AG04449 (cell line): ENCODE data around the gene ASCL2.
"Not testable (repeated sequence)": the region's sequence is repeated elsewhere in the genome, so short reads cannot be mapped to it uniquely, and the experiment has no call there.

Experiments
- CTCF ChIA-PET: fragments of 350-600 bp; formaldehyde crosslinking; extraction: SDS; loops from one replicate; lab custom pipeline; 2021; ENCODE audit warnings: antibody characterized with exemption; lab: Yijun Ruan, JAX
- POLR2A ChIA-PET: fragments of 400-600, 350-600 bp; formaldehyde crosslinking; extraction: SDS; loops from one replicate; lab custom pipeline; 2020; ENCODE audit warnings: antibody characterized with exemption, inconsistent platforms; lab: Yijun Ruan, JAX
- DNase-seq: peaks from one replicate; pipeline ENCODE4 v3.0.0-alpha.2; 2010; ENCODE audit warnings: low read depth, low spot score
- H3K4me3 ChIP-seq: 2 replicates; pipeline ENCODE4 v1.5.1; 2011; ENCODE audit warnings: low read depth, mild to moderate bottlenecking, control low read depth, low read length
- TF ChIP-seq, protein P1 (sequence below): IDR thresholded peaks from one replicate; pipeline ENCODE4 v1.5.1; 2011; ENCODE audit warnings: mild to moderate bottlenecking, moderate library complexity, low read length, control low read depth, inconsistent platforms; ENCODE audit not compliant: insufficient read depth; ENCODE audit errors: missing control alignments

ASCL2 gene

DNA sequence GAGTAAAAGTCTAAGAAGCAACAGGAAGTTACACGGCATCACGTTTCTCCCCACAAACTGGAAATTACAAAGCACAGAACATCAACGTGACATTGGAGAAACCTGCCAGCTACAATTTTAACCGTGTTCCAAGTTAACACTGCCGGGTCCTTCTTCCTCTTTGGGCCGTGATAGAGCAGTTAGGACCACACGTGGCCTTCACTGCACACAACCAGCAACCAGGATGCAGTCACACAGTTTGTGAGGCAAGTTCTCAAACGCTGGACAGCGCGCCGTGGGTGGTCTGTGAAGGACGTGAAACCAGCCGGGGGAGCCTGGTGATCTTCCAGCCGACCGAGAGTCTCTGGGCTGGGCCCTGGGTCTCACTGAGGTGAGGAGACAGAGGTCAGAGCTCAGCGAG, 16.7 kb upstream of the ASCL2 start:
- ChIA-PET POLR2A (no interaction called here), CTCF (interaction anchor here (1.5 kb wide), 1 partner anchor 133 kb away, joined by 7 read pairs; no protein-coding TSS in a partner anchor)
- H3K4me3 ChIP-seq, result no peak overlapping the region
- TF ChIP-seq, protein P1, sequence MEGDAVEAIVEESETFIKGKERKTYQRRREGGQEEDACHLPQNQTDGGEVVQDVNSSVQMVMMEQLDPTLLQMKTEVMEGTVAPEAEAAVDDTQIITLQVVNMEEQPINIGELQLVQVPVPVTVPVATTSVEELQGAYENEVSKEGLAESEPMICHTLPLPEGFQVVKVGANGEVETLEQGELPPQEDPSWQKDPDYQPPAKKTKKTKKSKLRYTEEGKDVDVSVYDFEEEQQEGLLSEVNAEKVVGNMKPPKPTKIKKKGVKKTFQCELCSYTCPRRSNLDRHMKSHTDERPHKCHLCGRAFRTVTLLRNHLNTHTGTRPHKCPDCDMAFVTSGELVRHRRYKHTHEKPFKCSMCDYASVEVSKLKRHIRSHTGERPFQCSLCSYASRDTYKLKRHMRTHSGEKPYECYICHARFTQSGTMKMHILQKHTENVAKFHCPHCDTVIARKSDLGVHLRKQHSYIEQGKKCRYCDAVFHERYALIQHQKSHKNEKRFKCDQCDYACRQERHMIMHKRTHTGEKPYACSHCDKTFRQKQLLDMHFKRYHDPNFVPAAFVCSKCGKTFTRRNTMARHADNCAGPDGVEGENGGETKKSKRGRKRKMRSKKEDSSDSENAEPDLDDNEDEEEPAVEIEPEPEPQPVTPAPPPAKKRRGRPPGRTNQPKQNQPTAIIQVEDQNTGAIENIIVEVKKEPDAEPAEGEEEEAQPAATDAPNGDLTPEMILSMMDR, result no peak
- no peak for DNase-seq

DNA sequence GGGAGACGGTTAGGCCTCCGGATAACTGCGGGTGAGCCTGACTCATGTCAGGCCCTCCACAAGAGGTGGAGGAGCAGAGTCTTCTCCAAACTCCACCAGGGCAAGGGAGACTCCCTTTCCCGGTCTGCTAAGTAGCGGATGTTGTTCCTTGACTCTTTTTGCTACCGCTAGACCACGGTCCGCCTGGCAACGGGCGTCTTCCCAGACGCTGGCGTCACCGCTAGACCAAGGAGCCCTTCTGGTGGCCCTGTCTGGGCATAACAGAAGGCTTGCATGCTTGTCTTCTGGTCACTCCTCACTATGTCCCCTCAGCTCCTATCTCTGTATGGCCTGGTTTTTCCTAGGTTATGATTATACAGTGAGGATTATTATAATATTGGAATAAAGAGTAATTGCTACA, 16.0 kb upstream of the ASCL2 start:
- H3K4me3 ChIP-seq, CTCF ChIA-PET: not testable (repeated sequence)

GRCh38 chr11:2280208-2280607, 9.8 kb upstream of the ASCL2 start:
- no peak overlapping the region for H3K4me3 ChIP-seq
- CTCF ChIA-PET, result interaction anchor here (1.3 kb wide), 1 partner anchor 140 kb away, joined by 5 read pairs; no protein-coding TSS in a partner anchor
- POLR2A ChIA-PET, result no interaction called here
- TF ChIP-seq, protein P1, result no peak
- DNase-seq, result no peak

More for the DNA sequence above, 16.0 kb upstream of the ASCL2 start:
- POLR2A ChIA-PET, DNase-seq: not testable (repeated sequence)

DNA sequence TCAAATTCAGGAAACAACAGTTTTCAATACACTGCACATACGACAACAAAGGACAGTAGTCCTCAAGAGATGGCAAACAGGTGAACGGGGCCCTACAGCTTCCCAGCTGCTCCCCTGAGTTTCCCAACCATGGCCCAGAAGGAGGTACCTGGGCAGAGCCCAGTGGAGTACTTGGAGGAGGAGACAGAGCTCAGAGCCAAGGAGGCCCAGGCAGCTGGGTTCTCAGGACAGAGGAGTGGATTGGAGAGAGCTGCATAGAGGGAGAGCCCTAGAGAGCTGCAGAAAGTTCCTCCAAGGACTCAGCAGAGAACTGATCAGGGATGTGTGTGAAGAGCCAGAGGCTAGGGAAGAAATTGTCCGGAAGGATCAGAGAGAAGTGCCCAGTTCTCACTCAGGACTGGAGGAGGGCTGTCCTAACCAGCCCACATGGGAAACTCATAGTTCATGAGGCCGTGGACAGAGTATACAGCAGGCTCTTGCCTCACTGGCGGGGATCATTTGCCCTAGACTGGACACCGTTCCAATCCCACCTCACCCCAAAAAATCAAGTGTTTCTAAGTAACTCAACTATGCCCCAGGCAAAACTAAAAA, 7.6 kb upstream of the ASCL2 start:
- ChIA-PET POLR2A (no interaction called here), CTCF (no interaction called here)
- no peak for DNase-seq

GRCh38 chr11:2277008-2277346, 6.6 kb upstream of the ASCL2 start:
- DNase-seq, result no peak
- CTCF ChIA-PET, result interaction anchor here (1.4 kb wide), 1 partner anchor 143 kb away, joined by 8 read pairs; no protein-coding TSS in a partner anchor

More for the DNA sequence above, 7.6 kb upstream of the ASCL2 start:
- H3K4me3 ChIP-seq, result no peak overlapping the region
- TF ChIP-seq, protein P1, result no peak

DNA sequence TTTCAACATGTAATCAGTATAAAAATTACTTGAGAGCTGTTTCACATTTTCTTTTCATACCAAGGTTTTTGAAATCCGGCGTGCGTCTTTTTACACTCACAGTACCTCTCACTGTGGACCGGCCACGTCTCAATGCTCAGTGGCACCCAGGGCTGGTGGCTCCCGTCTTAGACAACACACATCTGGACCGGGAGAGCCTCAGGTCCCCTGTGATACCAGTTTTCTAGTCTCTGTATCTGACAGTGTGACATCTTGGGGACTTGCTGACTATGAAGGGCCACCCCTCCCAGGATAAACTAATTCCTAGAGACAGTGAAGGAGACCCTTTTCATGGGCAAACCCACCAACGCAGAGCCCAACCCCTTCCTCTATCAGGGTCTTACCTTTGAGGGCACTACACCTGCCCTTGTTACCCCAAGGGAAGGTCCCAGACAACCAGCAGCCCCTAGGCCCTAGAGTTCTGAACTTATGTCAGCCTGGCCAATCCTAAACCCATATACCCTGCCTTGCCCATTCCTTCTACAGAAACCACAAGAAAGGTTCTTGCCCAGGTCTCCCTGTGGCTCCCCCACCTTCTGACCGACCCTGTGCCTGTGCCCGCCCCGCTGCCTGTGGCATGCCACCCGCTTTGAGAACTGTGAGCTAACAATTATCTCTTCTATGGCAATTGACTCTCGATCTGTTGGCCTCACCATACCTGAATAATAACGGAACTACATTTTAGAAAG, 6.1 kb upstream of the ASCL2 start:
- H3K4me3 ChIP-seq, result no peak overlapping the region
- no peak for DNase-seq
- ChIA-PET POLR2A (interaction anchor here (0.5 kb wide), 1 partner anchor 30 kb away, joined by 4 read pairs; no protein-coding TSS in a partner anchor), CTCF (interaction anchor here (1.4 kb wide), 1 partner anchor 143 kb away, joined by 8 read pairs; no protein-coding TSS in a partner anchor)
- TF ChIP-seq, protein P1, result no peak

More at GRCh38 chr11:2277008-2277346, 6.6 kb upstream of the ASCL2 start:
- TF ChIP-seq, protein P1, result no peak
- H3K4me3 ChIP-seq, result no peak overlapping the region
- POLR2A ChIA-PET, result interaction anchor here (0.5 kb wide), 1 partner anchor 29 kb away, joined by 4 read pairs; no protein-coding TSS in a partner anchor
